Fibroblast of villous mesenchyme (primary cell): ENCODE results near the gene DCP2. TPM values are rescaled to one million over a fixed set of nuclear protein-coding genes. Genes with fewer than 3 reads are reported as not detected.
A peak's percentile ranks its signal among the peaks of the same experiment; 100 is the strongest.

Experiments
- DNase-seq: peaks from one replicate; pipeline ENCODE4 v3.0.0-alpha.2; 2010; ENCODE audit warnings: low read depth
- H3K4me3 ChIP-seq: 2 replicates; pipeline ENCODE4 v1.5.1; 2011; ENCODE audit warnings: low read depth, mild to moderate bottlenecking, low read length
- CTCF ChIP-seq: IDR thresholded peaks from 2 replicates; pipeline ENCODE4 v1.5.1; 2012; ENCODE audit warnings: low read depth, mild to moderate bottlenecking, low read length; ENCODE audit not compliant: insufficient read depth
- total RNA-seq: library from RNA; depleted of rRNA; stranded (reverse); fragments of >200 nt; gene quantifications from 2 replicates; pipeline ENCODE4 v1.2.3, GENCODE V29; 2012

DCP2 gene
- total RNA-seq, 1 donor: 35.4 TPM

- DNase-seq: no peak
- no peak for TF ChIP-seq CTCF
- H3K4me3 ChIP-seq: peak overlapping the region; percentile 91
Measured at GRCh38 chr5:112975721-112976431, 722 bp upstream of the DCP2 start.

- TF ChIP-seq CTCF: no peak
- DNase-seq: no peak
- peak overlapping the region; percentile 91 for H3K4me3 ChIP-seq
Measured at GRCh38 chr5:112977440-112977861, 853 bp downstream of the DCP2 start.

DNA sequence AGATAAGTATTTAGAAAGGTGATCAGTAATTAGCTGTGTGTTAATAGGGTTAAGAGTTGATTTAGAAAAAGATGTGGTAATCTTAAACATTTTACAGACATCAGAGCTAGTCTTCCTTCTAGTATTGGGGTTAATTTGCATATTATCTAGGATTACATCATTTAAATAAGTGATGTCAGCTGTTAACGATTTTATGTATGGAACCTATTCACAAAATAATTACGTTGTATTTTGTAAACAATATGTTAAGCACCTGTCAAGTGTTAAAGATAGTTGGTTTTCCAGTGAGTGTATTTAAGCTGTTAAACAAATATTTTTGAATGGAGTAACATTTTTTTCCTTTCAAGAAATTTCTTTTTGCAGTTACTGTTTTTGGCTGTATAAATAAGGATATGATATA lies 2.2 kb downstream of the DCP2 start:
- no peak for TF ChIP-seq CTCF
- no peak for DNase-seq
- H3K4me3 ChIP-seq: peak overlapping the region; percentile 91

- no peak for DNase-seq
- H3K4me3 ChIP-seq: peak overlapping the region; percentile 91
- no peak for TF ChIP-seq CTCF
Measured at GRCh38 chr5:112979723-112980122, 3.1 kb downstream of the DCP2 start.

DNA sequence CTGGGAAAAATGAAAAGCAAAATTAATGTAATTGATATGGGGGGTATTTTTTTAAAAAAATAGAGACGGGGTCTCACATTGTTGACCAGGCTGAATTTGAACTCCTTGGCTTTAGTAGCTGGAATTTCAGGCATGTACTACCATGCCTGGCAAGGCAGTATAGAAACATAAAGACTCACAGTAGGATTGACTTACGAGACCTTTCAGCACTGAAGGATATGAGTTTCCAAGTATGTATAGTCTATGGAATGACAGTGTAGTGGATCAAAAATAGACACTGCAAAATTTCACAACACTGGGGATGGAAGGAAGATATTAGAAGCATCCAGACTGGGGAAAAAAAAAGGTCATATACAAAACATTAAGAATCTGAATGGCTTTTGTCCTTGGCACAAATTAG lies 6.8 kb downstream of the DCP2 start:
- H3K4me3 ChIP-seq: no peak overlapping the region
- DNase-seq: no peak

GRCh38 chr5:112986224-112986623 lies 9.6 kb downstream of the DCP2 start:
- no peak for TF ChIP-seq CTCF
- no peak overlapping the region for H3K4me3 ChIP-seq
- no peak for DNase-seq

More for the DNA sequence above, 6.8 kb downstream of the DCP2 start:
- no peak for TF ChIP-seq CTCF
